HPDE6-E6E7 (cell line): ENCODE results near the gene GAGE12F.
"Not testable (repeated sequence)": the region's sequence is repeated elsewhere in the genome, so short reads cannot be mapped to it uniquely, and the experiment has no call there.

Source experiments
- DNase-seq: peaks from one replicate; pipeline ENCODE4 v3.0.0; 2011; ENCODE audit warnings: missing footprints; ENCODE audit errors: extremely low spot score

The GAGE12F gene

GRCh38 chrX:49560542-49560941 lies at the start of gene GAGE12F:
Gene GAGE12F (plus strand): TSS chrX:49560842. CDS start chrX:49561997, 1,155 bp downstream.
- not testable (repeated sequence) for DNase-seq

- not testable (repeated sequence) for DNase-seq
Measured at GRCh38 chrX:49531877-49532276, 28.8 kb upstream of the GAGE12F start, which contains the start of gene GAGE12C. Gene GAGE12C (plus strand): TSS chrX:49532177. CDS start chrX:49533332, 1,155 bp downstream.

- not testable (repeated sequence) for DNase-seq
Measured at GRCh38 chrX:49541433-49541832, 19.2 kb upstream of the GAGE12F start, which contains the start of gene GAGE12D. Gene GAGE12D (plus strand): TSS chrX:49541733. CDS start chrX:49542888, 1,155 bp downstream.

GRCh38 chrX:49550989-49551388 lies 9.7 kb upstream of the GAGE12F start, which contains the start of gene GAGE12E:
Gene GAGE12E (plus strand): TSS chrX:49551289. CDS start chrX:49552444, 1,155 bp downstream.
- not testable (repeated sequence) for DNase-seq

- not testable (repeated sequence) for DNase-seq
Measured at GRCh38 chrX:49568728-49569127, 8.1 kb downstream of the GAGE12F start.

GRCh38 chrX:49569152-49569551 lies 8.5 kb downstream of the GAGE12F start:
- DNase-seq, result not testable (repeated sequence)

- not testable (repeated sequence) for DNase-seq
Measured at GRCh38 chrX:49570100-49570499, 9.5 kb downstream of the GAGE12F start, which contains the start of gene GAGE12G. Gene GAGE12G (plus strand): TSS chrX:49570400. CDS start chrX:49571555, 1,155 bp downstream.

- not testable (repeated sequence) for DNase-seq
Measured at GRCh38 chrX:49579649-49580048, 19.0 kb downstream of the GAGE12F start, which contains the start of gene GAGE12H. Gene GAGE12H (plus strand): TSS chrX:49579949. CDS start chrX:49581104, 1,155 bp downstream.

- not testable (repeated sequence) for DNase-seq
Measured at GRCh38 chrX:49589196-49589595, 28.6 kb downstream of the GAGE12F start, which contains the start of gene GAGE2A. Gene GAGE2A (plus strand): TSS chrX:49589496. CDS start chrX:49590651, 1,155 bp downstream.

- DNase-seq, result not testable (repeated sequence)
Measured at GRCh38 chrX:49589769-49590478, 29.3 kb downstream of the GAGE12F start.

GRCh38 chrX:49590488-49590887 lies 29.8 kb downstream of the GAGE12F start:
- DNase-seq, result not testable (repeated sequence)

GRCh38 chrX:49598720-49599119 lies 38.1 kb downstream of the GAGE12F start, which contains the start of gene GAGE1:
Gene GAGE1 (plus strand): TSS chrX:49599020. CDS start chrX:49600175, 1,155 bp downstream.
- not testable (repeated sequence) for DNase-seq

- no peak for DNase-seq
Measured at GRCh38 chrX:49610718-49611310, 50.2 kb downstream of the GAGE12F start.
